Measurements from ENCODE around the gene OXT.
"Not testable (repeated sequence)": the region's sequence is repeated elsewhere in the genome, so short reads cannot be mapped to it uniquely, and the experiment has no call there.

OXT gene

GRCh38 chr20:3051385-3052019, 19.9 kb upstream of the OXT start:
- DNase-seq, result no peak

- DNase-seq, result no peak
These were observed 11.9 kb upstream of the OXT start for GRCh38 chr20:3059489-3059888.

- not testable (repeated sequence) for DNase-seq
These were observed 7.3 kb upstream of the OXT start for GRCh38 chr20:3064119-3064518.

- DNase-seq, result no peak
These were observed 4.0 kb upstream of the OXT start for GRCh38 chr20:3067139-3068014.

- DNase-seq, result no peak
These were observed 3.3 kb upstream of the OXT start for GRCh38 chr20:3068075-3068474.

- peak in 2 of 5 donors; percentile 36 to 37 for DNase-seq
These were observed 2.2 kb upstream of the OXT start for GRCh38 chr20:3068986-3069900.

GRCh38 chr20:3070725-3071124, 695 bp upstream of the OXT start:
- no peak for DNase-seq

- no peak for DNase-seq
These were observed 182 bp upstream of the OXT start for GRCh38 chr20:3071266-3071609.

GRCh38 chr20:3072530-3073250, 1.3 kb downstream of the OXT start:
- no peak for DNase-seq

GRCh38 chr20:3073251-3073643, 1.8 kb downstream of the OXT start:
- not testable (repeated sequence) for DNase-seq

GRCh38 chr20:3074812-3075211, 3.4 kb downstream of the OXT start:
- DNase-seq, result no peak

- DNase-seq, result not testable (repeated sequence)
These were observed 3.9 kb downstream of the OXT start for GRCh38 chr20:3075315-3075714.

GRCh38 chr20:3077618-3078134, 6.3 kb downstream of the OXT start:
- DNase-seq, result peak in 1 of 5 donors; percentile 58

- DNase-seq, result no peak
These were observed 9.5 kb downstream of the OXT start for GRCh38 chr20:3080939-3081388.

- no peak for DNase-seq
These were observed 10.2 kb downstream of the OXT start for GRCh38 chr20:3081641-3082040.

GRCh38 chr20:3082306-3082951, 11.0 kb downstream of the OXT start:
- DNase-seq, result no peak

- no peak for DNase-seq
These were observed 11.8 kb downstream of the OXT start for GRCh38 chr20:3082955-3083952.

- DNase-seq, result no peak
These were observed 13.0 kb downstream of the OXT start, which contains the start of gene AVP for GRCh38 chr20:3084283-3084985. AVP (minus strand) TSS chr20:3084724; CDS start chr20:3084674, 50 bp downstream.

- no peak for DNase-seq
These were observed 13.6 kb downstream of the OXT start for GRCh38 chr20:3084986-3085360.

Measured in T-helper 1 cell (primary cell).